Mesenchymal stem cell (in vitro differentiated cells and primary cell): ENCODE measurements around the gene RASA2.
A peak's percentile ranks its signal among the peaks of the same experiment; 100 is the strongest.

Source experiments
- DNase-seq: peaks from one replicate; pipeline ENCODE4 v3.0.0-alpha.2; 2013
- H2AFZ ChIP-seq: one replicate; pipeline ENCODE4 v1.6.1; 2013; ENCODE audit warnings: low read depth, mild to moderate bottlenecking, control low read depth, inconsistent platforms, low read length, moderate library complexity
- H2AK5ac ChIP-seq: 2 replicates; pipeline ENCODE4 v1.6.1; 2013; ENCODE audit warnings: low read length, moderate library complexity, mild to moderate bottlenecking, inconsistent platforms; ENCODE audit not compliant: severe bottlenecking
- H2BK120ac ChIP-seq: one replicate; pipeline ENCODE4 v1.6.1; 2013; ENCODE audit warnings: low read depth, mild to moderate bottlenecking, inconsistent platforms, low read length, moderate library complexity
- H2BK12ac ChIP-seq, 2 experiments: one replicate each; pipeline ENCODE4 v1.6.1; 2013; ENCODE audit warnings: inconsistent platforms in 2 of 2, low read length in 2 of 2, mild to moderate bottlenecking in 2 of 2, moderate library complexity in 2 of 2, control low read depth in 1 of 2
- H2BK15ac ChIP-seq: one replicate; pipeline ENCODE4 v1.6.1; 2013; ENCODE audit warnings: mild to moderate bottlenecking, low read depth, inconsistent platforms; ENCODE audit not compliant: poor library complexity, severe bottlenecking
- H2BK5ac ChIP-seq: 2 replicates; pipeline ENCODE4 v1.6.1; 2013; ENCODE audit warnings: low read depth, mild to moderate bottlenecking, low read length, control low read depth, inconsistent platforms; ENCODE audit not compliant: poor library complexity, severe bottlenecking
- H3K14ac ChIP-seq, 2 experiments: one replicate each; pipeline ENCODE4 v1.6.1; 2013; ENCODE audit warnings: inconsistent platforms in 2 of 2, low read length in 2 of 2, control low read depth in 1 of 2, mild to moderate bottlenecking in 1 of 2, moderate library complexity in 1 of 2
- H3K18ac ChIP-seq, 2 experiments: one replicate each; pipeline ENCODE4 v1.6.1; 2013; ENCODE audit warnings: inconsistent platforms in 2 of 2, low read length in 2 of 2, control low read depth in 1 of 2, low read depth in 1 of 2, mild to moderate bottlenecking in 1 of 2
- H3K23ac ChIP-seq, 2 experiments: one replicate each; pipeline ENCODE4 v1.6.1; 2013; ENCODE audit warnings: inconsistent platforms in 2 of 2, low read length in 2 of 2, mild to moderate bottlenecking in 2 of 2, moderate library complexity in 2 of 2, control low read depth in 1 of 2
- H3K27ac ChIP-seq: 2 replicates; pipeline ENCODE4 v1.5.1; 2013; ENCODE audit warnings: mild to moderate bottlenecking, moderate library complexity, low read length, control low read depth, inconsistent platforms; ENCODE audit not compliant: poor library complexity, severe bottlenecking
- H3K27me3 ChIP-seq, 2 experiments: 2 replicates each; pipeline versions ENCODE4 v1.6.1 to v1.7.0; 2013; ENCODE audit warnings: low read length in 2 of 2, mild to moderate bottlenecking in 2 of 2, moderate library complexity in 2 of 2, control low read depth in 1 of 2, inconsistent platforms in 1 of 2; ENCODE audit not compliant: control insufficient read depth in 1 of 2, insufficient read depth in 1 of 2
- H3K36me3 ChIP-seq, 2 experiments: 2 replicates each; pipeline versions ENCODE4 v1.6.1 to v1.7.0; 2013; ENCODE audit warnings: low read length in 2 of 2, control low read depth in 1 of 2, inconsistent platforms in 1 of 2, low read depth in 1 of 2, mild to moderate bottlenecking in 1 of 2; ENCODE audit not compliant: insufficient read depth in 2 of 2, control insufficient read depth in 1 of 2
- H3K4ac ChIP-seq, 2 experiments: one replicate each; pipeline ENCODE4 v1.6.1; 2013; ENCODE audit warnings: inconsistent platforms in 2 of 2, low read length in 2 of 2, mild to moderate bottlenecking in 2 of 2, moderate library complexity in 2 of 2, control low read depth in 1 of 2, low read depth in 1 of 2
- H3K4me1 ChIP-seq: 2 replicates; pipeline ENCODE4 v1.6.1; 2013; ENCODE audit warnings: low read depth, low read length, control low read depth; ENCODE audit not compliant: control insufficient read depth, insufficient read depth
- H3K4me2 ChIP-seq: 2 replicates; pipeline ENCODE4 v1.6.1; 2013; ENCODE audit warnings: low read length, mild to moderate bottlenecking, inconsistent platforms; ENCODE audit not compliant: poor library complexity, severe bottlenecking
- H3K4me3 ChIP-seq, 2 experiments: 2 replicates each; pipeline versions ENCODE4 v1.5.1 to v1.7.0; 2013; ENCODE audit warnings: low read length in 2 of 2, mild to moderate bottlenecking in 2 of 2, control low read depth in 1 of 2, low read depth in 1 of 2; ENCODE audit not compliant: insufficient read depth in 1 of 2
- H3K79me1 ChIP-seq: replicated peaks from 2 replicates; pipeline ENCODE4 v1.6.1; 2013; ENCODE audit warnings: mild to moderate bottlenecking, control low read depth, low read length, inconsistent platforms; ENCODE audit not compliant: poor library complexity, severe bottlenecking
- H3K9ac ChIP-seq: 2 replicates; pipeline ENCODE4 v1.7.0; 2013; ENCODE audit warnings: mild to moderate bottlenecking, low read length, moderate library complexity
- H3K9me3 ChIP-seq: 2 replicates; pipeline ENCODE4 v1.7.0; 2013; ENCODE audit warnings: mild to moderate bottlenecking, low read length; ENCODE audit not compliant: control insufficient read depth
- H4K8ac ChIP-seq: one replicate; pipeline ENCODE4 v1.6.1; 2013; ENCODE audit warnings: inconsistent platforms, mild to moderate bottlenecking, low read length, moderate library complexity
- H4K91ac ChIP-seq: one replicate; pipeline ENCODE4 v1.6.1; 2013; ENCODE audit warnings: mild to moderate bottlenecking, low read length, inconsistent platforms
- WGBS: methylation state at CpG from one replicate; pipeline ENCODE4 v1.1.7; 2013; ENCODE audit warnings: mixed read lengths; 5-methylcytosine and 5-hydroxymethylcytosine counted together

The RASA2 gene

DNA sequence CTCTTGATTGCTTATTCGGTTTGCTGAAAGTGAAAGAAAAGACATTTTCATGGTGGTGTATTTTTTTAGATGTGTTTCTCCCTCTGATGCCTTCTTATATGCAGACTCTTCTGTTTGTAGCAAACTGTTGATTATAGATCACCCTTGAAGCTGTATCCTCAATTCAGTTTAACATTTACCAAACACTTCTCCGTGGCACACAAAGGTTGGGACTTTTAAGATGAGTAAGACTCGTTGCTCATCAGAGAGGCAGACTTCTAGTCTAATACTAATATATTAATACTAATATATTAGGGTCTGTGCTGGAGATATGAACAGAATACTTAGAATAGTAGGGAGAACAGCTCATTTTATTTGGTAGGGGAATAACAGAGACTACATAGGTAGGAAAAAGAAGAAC lies 32.8 kb downstream of the RASA2 start:
- H3K23ac ChIP-seq: no peak overlapping the region
- 100% methylated on average over 1 of the region's 3 CpGs for WGBS

DNA sequence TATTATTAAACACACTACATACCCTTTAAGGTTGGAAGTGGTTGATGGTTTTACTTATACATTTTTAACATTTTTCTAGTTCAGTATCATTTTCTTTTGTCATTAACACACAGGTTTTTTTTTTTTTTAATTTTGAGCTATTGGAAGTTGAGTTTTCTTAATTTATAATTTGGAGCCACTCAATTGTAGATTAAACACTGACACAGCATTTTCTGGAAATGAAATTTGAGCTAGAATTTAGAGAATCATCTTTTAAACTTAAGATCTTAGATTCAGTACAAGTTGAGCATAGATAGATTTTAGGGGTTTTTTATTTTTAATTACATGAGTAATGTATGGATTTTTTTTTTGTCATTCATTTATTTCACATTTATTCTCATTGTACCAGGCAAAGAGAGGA lies 35.0 kb downstream of the RASA2 start:
- Histone ChIP-seq H3K4me3 (no peak overlapping the region), H3K4ac (no peak overlapping the region), H2BK15ac (no peak overlapping the region), H3K18ac (no peak overlapping the region), H2BK120ac (no peak overlapping the region), H3K4me1 (peaks cover 2% of the 10 kb centered on the region), H3K14ac (no peak overlapping the region), H2BK5ac (no peak overlapping the region), H4K8ac (no peak overlapping the region), H3K79me1 (peaks cover 19% of the 10 kb centered on the region), H2BK12ac (no peak overlapping the region), H2AFZ (no peak overlapping the region), H3K9ac (no peak overlapping the region), H3K4me2 (no peak overlapping the region), H3K36me3 (peaks cover 10 to 60% of the 10 kb centered on the region in 2 experiments), H4K91ac (no peak overlapping the region), H3K23ac (no peak overlapping the region), H2AK5ac (no peak overlapping the region), H3K27ac (no peak overlapping the region), H3K9me3 (no peaks in the 10 kb centered on the region), H3K27me3 (no peaks in the 10 kb centered on the region)
- no peak for DNase-seq

More for the DNA sequence above, 32.8 kb downstream of the RASA2 start:
- H3K14ac ChIP-seq: no peak overlapping the region
- H3K36me3 ChIP-seq: peaks cover 11 to 75% of the 10 kb centered on the region in 2 experiments
- no peak overlapping the region for H3K4me2 ChIP-seq
- peaks cover 19% of the 10 kb centered on the region for H3K79me1 ChIP-seq
- no peak overlapping the region for H2AK5ac ChIP-seq
- no peak overlapping the region for H2BK12ac ChIP-seq
- no peak overlapping the region for H2BK120ac ChIP-seq
- H2BK15ac ChIP-seq: no peak overlapping the region
- no peaks in the 10 kb centered on the region for H3K9me3 ChIP-seq
- no peak for DNase-seq
- H3K9ac ChIP-seq: no peak overlapping the region
- no peak overlapping the region for H3K18ac ChIP-seq
- H3K4me3 ChIP-seq: no peak overlapping the region
- H2BK5ac ChIP-seq: no peak overlapping the region
- no peak overlapping the region for H4K8ac ChIP-seq
- H3K4ac ChIP-seq: no peak overlapping the region
- no peaks in the 10 kb centered on the region for H3K27me3 ChIP-seq
- H2AFZ ChIP-seq: no peak overlapping the region
- H4K91ac ChIP-seq: no peak overlapping the region
- H3K27ac ChIP-seq: no peak overlapping the region
- no peaks in the 10 kb centered on the region for H3K4me1 ChIP-seq

DNA sequence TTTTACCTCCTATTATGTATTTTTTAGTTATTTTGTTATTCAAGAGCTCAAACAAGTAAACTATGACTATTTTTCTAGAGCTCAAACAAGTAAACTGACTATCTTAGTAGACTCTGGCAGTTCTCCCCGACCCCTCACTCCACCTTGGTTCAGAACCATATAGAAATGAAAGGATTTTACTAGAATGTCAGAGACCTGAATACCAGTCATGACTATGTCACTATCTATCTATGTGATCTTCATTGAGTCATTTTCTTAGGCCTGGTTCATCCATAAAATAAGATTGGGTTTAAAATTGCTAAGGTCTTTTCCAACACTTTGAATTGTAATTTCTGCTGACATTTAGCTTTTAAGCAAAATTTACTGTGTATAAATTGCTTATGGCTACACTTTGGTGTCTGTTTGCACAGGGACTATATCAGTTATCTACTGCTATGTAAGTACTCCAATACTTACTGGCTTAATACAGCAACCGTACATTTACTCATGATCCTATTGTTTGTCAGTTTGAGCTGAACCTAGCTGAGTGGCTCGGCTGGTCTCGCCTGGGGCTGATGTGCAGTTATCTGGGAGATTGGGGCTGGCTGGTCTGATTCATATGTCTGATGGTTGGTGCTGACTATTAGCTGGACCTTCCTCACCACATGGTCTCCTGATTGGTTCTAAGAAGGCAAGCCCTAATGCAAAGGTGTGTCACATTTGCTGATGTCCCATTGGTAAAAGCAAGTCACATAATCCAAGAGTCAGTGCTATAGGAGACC lies 37.0 kb downstream of the RASA2 start:
- Histone ChIP-seq H3K36me3 (peaks cover 3 to 43% of the 10 kb centered on the region in 2 experiments), H3K14ac (no peak overlapping the region)
- 96% methylated on average over 4 of the region's 4 CpGs for WGBS

DNA sequence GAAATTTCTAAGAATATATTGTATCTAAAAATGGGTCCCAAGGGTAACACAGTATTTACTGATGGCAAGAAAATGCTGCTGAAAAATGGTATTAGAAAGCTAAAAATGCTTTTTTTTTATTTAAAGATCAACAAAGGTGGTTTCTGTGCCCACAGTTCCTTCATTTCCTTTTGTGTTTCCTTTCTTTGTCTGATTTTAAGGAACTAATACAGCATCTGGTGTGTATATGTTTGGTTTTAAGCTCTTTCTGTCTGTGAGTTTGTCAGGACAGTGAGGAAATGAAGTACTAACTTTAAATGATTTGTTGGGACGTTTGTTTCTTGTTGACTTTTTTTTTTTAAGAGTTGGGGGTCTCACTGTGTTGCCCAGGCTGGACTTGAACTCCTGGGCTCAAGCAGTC lies 38.2 kb downstream of the RASA2 start:
- Histone ChIP-seq H4K8ac (no peak overlapping the region), H3K79me1 (peaks cover 15% of the 10 kb centered on the region), H3K27me3 (no peaks in the 10 kb centered on the region), H3K23ac (no peak overlapping the region), H3K4me3 (no peak overlapping the region), H3K9me3 (no peaks in the 10 kb centered on the region), H3K27ac (no peak overlapping the region), H4K91ac (no peak overlapping the region), H3K36me3 (peaks cover 2 to 35% of the 10 kb centered on the region in 2 experiments), H2BK15ac (no peak overlapping the region), H2BK120ac (no peak overlapping the region), H3K9ac (no peak overlapping the region), H3K14ac (no peak overlapping the region), H2AFZ (no peak overlapping the region), H3K18ac (no peak overlapping the region), H2BK12ac (no peak overlapping the region), H3K4ac (no peak overlapping the region), H2AK5ac (no peak overlapping the region), H2BK5ac (no peak overlapping the region), H3K4me2 (no peak overlapping the region), H3K4me1 (peaks cover 2% of the 10 kb centered on the region)
- WGBS: 65% methylated on average over 1 of the region's 1 CpG
- no peak for DNase-seq

More for the DNA sequence above, 37.0 kb downstream of the RASA2 start:
- no peak overlapping the region for H3K23ac ChIP-seq
- H3K4ac ChIP-seq: no peak overlapping the region
- DNase-seq: no peak
- H2BK120ac ChIP-seq: no peak overlapping the region
- no peak overlapping the region for H3K27ac ChIP-seq
- H3K27me3 ChIP-seq: no peaks in the 10 kb centered on the region
- H2AK5ac ChIP-seq: no peak overlapping the region
- H4K91ac ChIP-seq: no peak overlapping the region
- H3K9me3 ChIP-seq: no peaks in the 10 kb centered on the region
- H2AFZ ChIP-seq: no peak overlapping the region
- H4K8ac ChIP-seq: no peak overlapping the region
- H2BK12ac ChIP-seq: no peak overlapping the region
- H3K18ac ChIP-seq: peak overlapping the region in 1 of 2 experiments; percentile 5
- no peak overlapping the region for H3K4me3 ChIP-seq
- no peak overlapping the region for H2BK15ac ChIP-seq
- peaks cover 15% of the 10 kb centered on the region for H3K79me1 ChIP-seq
- H2BK5ac ChIP-seq: no peak overlapping the region
- H3K4me1 ChIP-seq: peaks cover 2% of the 10 kb centered on the region
- H3K4me2 ChIP-seq: no peak overlapping the region
- no peak overlapping the region for H3K9ac ChIP-seq
